Stomach (tissue), 9 donors: Measurements from ENCODE around the gene STK32C. TPM values are rescaled to one million over a fixed set of nuclear protein-coding genes. Genes with fewer than 3 reads are reported as not detected.
"Not testable (repeated sequence)": the region's sequence is repeated elsewhere in the genome, so short reads cannot be mapped to it uniquely, and the experiment has no call there.

Experiments used
- DNase-seq, 2 donors: peaks; one replicate each; pipeline versions ENCODE4 v3.0.0 to v3.0.0-alpha.2; 2013 to 2019
- H3K27ac ChIP-seq, 5 donors: fragments of 200-600 bp in 4 of 5; sonication (generic) in 4 of 5; one replicate each; pipeline ENCODE4 v1.5.1; 2013 to 2019; ENCODE audit warnings: mild to moderate bottlenecking in 1 of 5, moderate library complexity in 1 of 5
- H3K27me3 ChIP-seq, 3 donors: fragments of 200-600 bp; sonication (generic); one replicate each; pipeline ENCODE4 v1.5.1; 2017 to 2019; ENCODE audit warnings: mixed run types in 1 of 3
- H3K36me3 ChIP-seq, 4 donors: fragments of 200-600 bp; sonication (generic); 1 replicate in 3 of 4; 2 replicates in 1 of 4; pipeline ENCODE4 v1.5.1; 2016 to 2019
- H3K4me1 ChIP-seq, 4 donors: fragments of 200-600 bp; sonication (generic); one replicate each; pipeline ENCODE4 v1.5.1; 2016 to 2019
- H3K4me3 ChIP-seq, 4 donors: fragments of 200-600 bp; sonication (generic) in 3 of 4; one replicate each; pipeline ENCODE4 v1.5.1; 2016 to 2019; ENCODE audit warnings: mild to moderate bottlenecking in 1 of 4
- H3K9me3 ChIP-seq, 4 donors: fragments of 200-600 bp; sonication (generic); one replicate each; pipeline ENCODE4 v1.5.1; 2016 to 2019
- EP300 ChIP-seq: sonication (generic); formaldehyde crosslinking; IDR thresholded peaks from one replicate; pipeline ENCODE4 v1.6.1; 2017; ENCODE audit warnings: antibody characterized with exemption
- POLR2A ChIP-seq, 4 donors: fragments of 450-650 bp; IDR thresholded peaks; one replicate each; pipeline ENCODE4 v1.6.1; 2016; ENCODE audit warnings: antibody characterized with exemption in 4 of 4, control low read depth in 2 of 4, mild to moderate bottlenecking in 1 of 4, moderate library complexity in 1 of 4
- POLR2AphosphoS5 ChIP-seq, 3 donors: sonication (generic); formaldehyde crosslinking; IDR thresholded peaks; one replicate each; pipeline ENCODE4 v1.6.1; 2016; ENCODE audit warnings: antibody characterized with exemption in 3 of 3
- WGBS, 5 donors: extraction: QIAGEN DNeasy Blood & Tissue Kit in 3 of 5; methylation state at CpG; one replicate each; pipeline versions ENCODE4 v1.1.5 to v1.1.7; 2013 to 2018; 5-methylcytosine and 5-hydroxymethylcytosine counted together
- intact Hi-C: fragments of 100-400 bp; cut with DNase I; formaldehyde crosslinking; loops from one replicate; pipeline ENCODE4 v1.15.1; 2023; ENCODE audit warnings: low total_unique reads
- polyA plus RNA-seq, 3 donors: library from polyadenylated mRNA; stranded (reverse); fragments of 200-250 nt; gene quantifications; one replicate each; pipeline ENCODE4 v1.2.3, GENCODE V29; 2013
- total RNA-seq, 5 donors: library from RNA; depleted of rRNA; stranded (reverse); fragments of >200 nt; gene quantifications; one replicate each; pipeline versions ENCODE4 v1.1.0 to v1.2.3, GENCODE V29; 2014 to 2016
- TF ChIP-seq, protein P1 (sequence below), 7 experiments: fragments of 450-650 bp in 4 of 7; fragments of 200-600 bp in 3 of 7; sonication (generic) in 3 of 7; IDR thresholded peaks; one replicate each; pipeline ENCODE4 v1.5.1; 2016 to 2019; ENCODE audit warnings: antibody characterized with exemption in 7 of 7, control low read depth in 2 of 7, mild to moderate bottlenecking in 1 of 7
- donor health status: healthy with polysubstance abuse.
- donor health status: Bipolar disorder and iron deficiency.
- donor health status: healthy.

The STK32C gene
- total and polyA plus RNA-seq, 8 donors = 1.6 to 71.0 (median 7.9) TPM; not detected in 1

DNA sequence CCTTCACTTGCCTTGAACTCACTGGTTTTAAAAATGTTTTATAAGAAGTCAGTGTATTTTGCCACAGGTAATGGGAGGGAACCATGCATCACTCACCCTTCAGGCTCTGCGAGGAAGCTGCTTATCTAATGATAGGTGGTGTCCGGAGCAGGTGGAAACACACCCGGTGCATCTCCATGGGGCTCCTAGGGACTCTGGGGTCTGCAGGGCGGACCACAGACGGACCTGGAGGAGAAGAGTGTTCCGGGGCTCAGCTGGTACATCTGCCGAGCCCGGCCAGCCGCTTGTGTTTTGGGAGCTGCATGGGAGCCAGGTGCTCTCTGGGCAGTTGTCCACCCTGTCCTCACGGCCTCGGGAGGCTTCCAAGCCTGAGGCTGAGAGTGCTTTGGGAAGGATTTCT is 31.5 kb upstream of the STK32C start:
- TF ChIP-seq EP300 = no peak
- intact Hi-C loops = no loop called here

GRCh38 chr10:132338876-132339275 is 31.1 kb upstream of the STK32C start:
- Histone ChIP-seq H3K4me3 (no peak overlapping the region), H3K4me1 (peaks cover 5 to 21% (median 9%) of the 10 kb centered on the region in 4 donors), H3K9me3 (no peaks in the 10 kb centered on the region), H3K27ac (no peak overlapping the region), H3K27me3 (no peaks in the 10 kb centered on the region), H3K36me3 (peaks cover 0 to 53% (median 39%) of the 10 kb centered on the region in 4 donors)
- TF ChIP-seq, protein P1, sequence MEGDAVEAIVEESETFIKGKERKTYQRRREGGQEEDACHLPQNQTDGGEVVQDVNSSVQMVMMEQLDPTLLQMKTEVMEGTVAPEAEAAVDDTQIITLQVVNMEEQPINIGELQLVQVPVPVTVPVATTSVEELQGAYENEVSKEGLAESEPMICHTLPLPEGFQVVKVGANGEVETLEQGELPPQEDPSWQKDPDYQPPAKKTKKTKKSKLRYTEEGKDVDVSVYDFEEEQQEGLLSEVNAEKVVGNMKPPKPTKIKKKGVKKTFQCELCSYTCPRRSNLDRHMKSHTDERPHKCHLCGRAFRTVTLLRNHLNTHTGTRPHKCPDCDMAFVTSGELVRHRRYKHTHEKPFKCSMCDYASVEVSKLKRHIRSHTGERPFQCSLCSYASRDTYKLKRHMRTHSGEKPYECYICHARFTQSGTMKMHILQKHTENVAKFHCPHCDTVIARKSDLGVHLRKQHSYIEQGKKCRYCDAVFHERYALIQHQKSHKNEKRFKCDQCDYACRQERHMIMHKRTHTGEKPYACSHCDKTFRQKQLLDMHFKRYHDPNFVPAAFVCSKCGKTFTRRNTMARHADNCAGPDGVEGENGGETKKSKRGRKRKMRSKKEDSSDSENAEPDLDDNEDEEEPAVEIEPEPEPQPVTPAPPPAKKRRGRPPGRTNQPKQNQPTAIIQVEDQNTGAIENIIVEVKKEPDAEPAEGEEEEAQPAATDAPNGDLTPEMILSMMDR (IDR thresholded peaks at IDR 0.05) = no peak
- TF ChIP-seq POLR2AphosphoS5 (IDR thresholded peaks at IDR 0.05) (no peak), EP300 (no peak), POLR2A (IDR thresholded peaks at IDR 0.05) (no peak)
- 80 to 92% (median 83%) methylated on average over 10 of the region's 10 CpGs for WGBS, 5 donors
- intact Hi-C loops = no loop called here
- no peak for DNase-seq

More for the DNA sequence above, 31.5 kb upstream of the STK32C start:
- Histone ChIP-seq H3K36me3 (peaks cover 0 to 57% (median 39%) of the 10 kb centered on the region in 4 donors), H3K27ac (no peak overlapping the region), H3K4me3 (no peak overlapping the region), H3K4me1 (peaks cover 5 to 21% (median 9%) of the 10 kb centered on the region in 4 donors), H3K9me3 (no peaks in the 10 kb centered on the region), H3K27me3 (no peaks in the 10 kb centered on the region)
- 87 to 95% (median 93%) methylated on average over 10 to 11 of the region's 11 CpGs for WGBS, 5 donors
- no peak for DNase-seq

- H3K27me3 ChIP-seq, DNase-seq, H3K9me3 ChIP-seq, H3K27ac ChIP-seq, intact Hi-C loops: not testable (repeated sequence)
- 93 to 96% (median 94%) methylated on average over 7 of the region's 7 CpGs for WGBS, 5 donors
- Histone ChIP-seq H3K4me3 (peak overlapping the region in 1 of 4 donors; percentile 49), H3K36me3 (peaks cover 0 to 42% (median 34%) of the 10 kb centered on the region in 4 donors), H3K4me1 (peaks cover 7 to 26% (median 13%) of the 10 kb centered on the region in 4 donors)
These were observed 30.1 kb upstream of the STK32C start for GRCh38 chr10:132337854-132338253.

GRCh38 chr10:132336919-132337407 is 29.2 kb upstream of the STK32C start:
- Histone ChIP-seq H3K4me1 (peaks cover 12 to 34% (median 21%) of the 10 kb centered on the region in 4 donors), H3K36me3 (peaks cover 0 to 35% (median 26%) of the 10 kb centered on the region in 4 donors), H3K4me3 (peak overlapping the region; percentile 38 to 51 (median 46)), H3K27me3 (no peaks in the 10 kb centered on the region), H3K9me3 (no peaks in the 10 kb centered on the region), H3K27ac (peak overlapping the region; percentile 67 to 85 (median 75))
- TF ChIP-seq EP300 (no peak), POLR2A (IDR thresholded peaks at IDR 0.05) (no peak), POLR2AphosphoS5 (IDR thresholded peaks at IDR 0.05) (no peak)
- TF ChIP-seq, protein P1 (IDR thresholded peaks at IDR 0.05) = no peak
- whole genome bisulfite sequencing, 5 donors = 11 to 35% (median 26%) methylated on average over 14 to 19 of the region's 19 CpGs
- DNase-seq = peak; percentile 37 to 50
- intact Hi-C loops = no loop called here

DNA sequence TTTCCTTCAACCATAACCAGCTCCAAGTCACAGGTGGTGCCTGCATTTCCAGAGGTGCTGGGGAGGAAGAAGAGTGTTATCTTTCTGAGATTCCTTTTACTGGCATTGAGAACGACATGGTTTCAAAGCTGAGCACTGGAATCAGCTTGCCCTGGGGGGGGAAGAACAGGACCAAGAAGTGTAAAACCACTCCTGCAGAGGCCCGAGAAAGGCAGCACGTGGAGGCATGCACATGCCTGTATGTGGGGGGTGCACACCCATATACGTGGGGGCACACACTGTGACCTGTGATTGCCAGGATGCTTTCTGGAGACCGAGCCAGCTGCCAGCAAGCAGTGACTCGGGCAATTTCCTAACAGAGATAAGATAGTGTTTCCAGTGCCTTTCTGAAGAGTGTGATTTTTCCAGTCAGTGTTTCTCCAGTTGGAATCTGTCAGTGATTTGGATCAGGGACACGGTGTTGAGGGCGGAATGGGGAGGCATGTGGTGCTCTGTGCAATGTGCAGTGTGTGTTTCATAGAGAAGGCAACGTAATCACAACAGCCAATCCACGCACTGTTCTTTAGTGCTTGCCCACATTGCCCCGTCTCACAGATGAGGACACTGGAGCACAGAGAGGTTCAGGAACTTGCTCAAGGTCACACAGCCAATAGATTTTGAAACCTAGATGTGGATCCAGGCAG is 28.5 kb upstream of the STK32C start:
- Histone ChIP-seq H3K4me1 (peaks cover 12 to 35% (median 21%) of the 10 kb centered on the region in 4 donors), H3K9me3 (no peaks in the 10 kb centered on the region), H3K27me3 (no peaks in the 10 kb centered on the region), H3K27ac (peak overlapping the region in 4 of 5 donors; percentile 18 to 85 (median 77)), H3K4me3 (peak overlapping the region; percentile 38 to 51 (median 46)), H3K36me3 (peaks cover 0 to 31% (median 23%) of the 10 kb centered on the region in 4 donors)
- TF ChIP-seq, protein P1 (IDR thresholded peaks at IDR 0.05) = no peak
- TF ChIP-seq EP300 = no peak
- no peak for TF ChIP-seq POLR2A (IDR thresholded peaks at IDR 0.05)
- no peak for TF ChIP-seq POLR2AphosphoS5 (IDR thresholded peaks at IDR 0.05)
- DNase-seq = peak in 1 of 2 donors; percentile 26
- intact Hi-C loops = no loop called here
- WGBS, 5 donors = 26 to 56% (median 33%) methylated on average over 11 of the region's 11 CpGs
